Neuronal stem cell (in vitro differentiated cells): ENCODE measurements around the gene PCSK5.
A peak's percentile ranks its signal among the peaks of the same experiment; 100 is the strongest.

Experiments used
- DNase-seq: peaks from one replicate; pipeline ENCODE4 v3.0.0-alpha.2; 2013; ENCODE audit warnings: low spot score
- H2AFZ ChIP-seq: one replicate; pipeline ENCODE4 v1.6.1; 2013; ENCODE audit warnings: mild to moderate bottlenecking, low read length, inconsistent platforms
- H2AK5ac ChIP-seq: 2 replicates; pipeline ENCODE4 v1.6.1; 2013; ENCODE audit warnings: low read depth, mild to moderate bottlenecking, inconsistent platforms, low read length, moderate library complexity, mixed read lengths
- H2BK120ac ChIP-seq: 2 replicates; pipeline ENCODE4 v1.6.1; 2013; ENCODE audit warnings: low read depth, mild to moderate bottlenecking, inconsistent platforms, low read length, moderate library complexity, mixed read lengths
- H2BK12ac ChIP-seq: one replicate; pipeline ENCODE4 v1.6.1; 2013; ENCODE audit warnings: low read length, inconsistent platforms
- H2BK15ac ChIP-seq: 2 replicates; pipeline ENCODE4 v1.6.1; 2013; ENCODE audit warnings: mild to moderate bottlenecking, low read length, inconsistent platforms, mixed read lengths
- H2BK5ac ChIP-seq: one replicate; pipeline ENCODE4 v1.6.1; 2013; ENCODE audit warnings: inconsistent platforms, mild to moderate bottlenecking, low read length, moderate library complexity
- H3K14ac ChIP-seq: one replicate; pipeline ENCODE4 v1.6.1; 2013; ENCODE audit warnings: low read length, inconsistent platforms
- H3K18ac ChIP-seq: 2 replicates; pipeline ENCODE4 v1.6.1; 2013; ENCODE audit warnings: low read length, inconsistent platforms
- H3K23ac ChIP-seq: 2 replicates; pipeline ENCODE4 v1.6.1; 2013; ENCODE audit warnings: low read depth, mild to moderate bottlenecking, mixed read lengths, low read length, inconsistent platforms; ENCODE audit not compliant: poor library complexity
- H3K27ac ChIP-seq: replicated peaks from 3 replicates; pipeline ENCODE4 v1.5.1; 2013; ENCODE audit warnings: low read length, inconsistent platforms
- H3K27me3 ChIP-seq, 3 experiments: 2 replicates each; pipeline ENCODE4 v1.6.1; 2013; ENCODE audit warnings: low read length in 3 of 3, mild to moderate bottlenecking in 2 of 3, inconsistent platforms in 1 of 3, low read depth in 1 of 3, mixed read lengths in 1 of 3, moderate library complexity in 1 of 3; ENCODE audit not compliant: control insufficient read depth in 3 of 3, insufficient read depth in 3 of 3
- H3K36me3 ChIP-seq, 2 donors: replicated peaks in 1 of 2; 2 replicates each; pipeline ENCODE4 v1.6.1; 2013; ENCODE audit warnings: low read length in 2 of 2; ENCODE audit not compliant: control insufficient read depth in 2 of 2, insufficient read depth in 2 of 2
- H3K4ac ChIP-seq: 2 replicates; pipeline ENCODE4 v1.6.1; 2013; ENCODE audit warnings: inconsistent platforms, mild to moderate bottlenecking, low read length, moderate library complexity
- H3K4me1 ChIP-seq, 2 donors: 1 replicate in 1 of 2; 2 replicates in 1 of 2; pipeline ENCODE4 v1.6.1; 2013; ENCODE audit warnings: low read length in 2 of 2, low read depth in 1 of 2; ENCODE audit not compliant: control insufficient read depth in 2 of 2, insufficient read depth in 1 of 2
- H3K4me2 ChIP-seq: one replicate; pipeline ENCODE4 v1.6.1; 2013; ENCODE audit warnings: mild to moderate bottlenecking, low read length, inconsistent platforms; ENCODE audit not compliant: insufficient read depth, poor library complexity, severe bottlenecking
- H3K4me3 ChIP-seq, 2 donors: 2 replicates each; pipeline ENCODE4 v1.5.1; 2013; ENCODE audit warnings: low read length in 2 of 2, mild to moderate bottlenecking in 2 of 2, inconsistent platforms in 1 of 2, moderate library complexity in 1 of 2
- H3K79me1 ChIP-seq: one replicate; pipeline ENCODE4 v1.6.1; 2013; ENCODE audit warnings: low read depth, mild to moderate bottlenecking, inconsistent platforms, low read length, moderate library complexity
- H3K9ac ChIP-seq: one replicate; pipeline ENCODE4 v1.6.1; 2013; ENCODE audit warnings: mild to moderate bottlenecking, low read depth, low read length, inconsistent platforms; ENCODE audit not compliant: poor library complexity
- H3K9me3 ChIP-seq, 2 donors: replicated peaks in 1 of 2; 2 replicates each; pipeline versions ENCODE3 to v1.6.1; 2013; ENCODE audit warnings: low read length in 2 of 2, mild to moderate bottlenecking in 2 of 2, inconsistent platforms in 1 of 2, low read depth in 1 of 2, mixed read lengths in 1 of 2, moderate library complexity in 1 of 2; ENCODE audit not compliant: control insufficient read depth in 2 of 2, insufficient read depth in 1 of 2
- H4K8ac ChIP-seq: one replicate; pipeline ENCODE4 v1.6.1; 2013; ENCODE audit warnings: low read depth, mild to moderate bottlenecking, inconsistent platforms, low read length, moderate library complexity
- H4K91ac ChIP-seq: one replicate; pipeline ENCODE4 v1.6.1; 2013; ENCODE audit warnings: low read length, low read depth, mild to moderate bottlenecking, inconsistent platforms; ENCODE audit not compliant: poor library complexity
- WGBS, 2 donors: extraction: QIAGEN DNeasy Blood & Tissue Kit; methylation state at CpG; one replicate each; pipeline ENCODE4 v1.1.7; 2013; ENCODE audit warnings: missing lambda C conversion rate in 2 of 2, mixed read lengths in 1 of 2; ENCODE audit not compliant: insufficient read length in 2 of 2, insufficient replicate concordance in 1 of 2; ENCODE audit errors: extremely low coverage in 2 of 2; 5-methylcytosine and 5-hydroxymethylcytosine counted together

Gene PCSK5

DNA sequence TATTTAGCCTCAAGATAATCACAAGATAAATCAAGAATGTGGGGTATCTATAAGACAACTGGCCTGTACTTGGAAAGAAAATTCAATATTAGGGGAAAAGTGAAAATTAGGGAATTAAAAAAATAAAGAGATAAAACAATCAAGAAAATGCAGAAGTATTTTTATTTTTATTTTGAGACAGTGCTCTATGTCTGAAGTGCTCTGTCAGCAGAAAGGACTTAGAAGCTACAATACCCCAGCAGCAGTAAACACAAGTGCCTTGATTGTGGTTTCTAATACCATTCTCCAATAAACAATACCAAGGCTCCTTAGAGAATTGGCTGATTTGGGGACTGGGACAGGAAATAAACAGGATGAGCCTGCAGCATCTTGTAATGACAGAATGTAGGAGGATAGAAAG, 358.8 kb downstream of the PCSK5 start:
- H4K91ac ChIP-seq = no peak overlapping the region
- no peak overlapping the region for H2BK120ac ChIP-seq
- no peak overlapping the region for H3K18ac ChIP-seq
- H2BK15ac ChIP-seq = no peak overlapping the region
- no peak overlapping the region for H3K27ac ChIP-seq
- no peaks in the 10 kb centered on the region for H3K79me1 ChIP-seq
- no peak overlapping the region for H3K14ac ChIP-seq
- H3K4me2 ChIP-seq = no peak overlapping the region
- no peak overlapping the region for H3K9ac ChIP-seq
- no peak overlapping the region for H3K23ac ChIP-seq
- no peak overlapping the region for H2AFZ ChIP-seq
- H2BK12ac ChIP-seq = no peak overlapping the region
- no peak for DNase-seq
- no peak overlapping the region for H3K4me3 ChIP-seq
- H4K8ac ChIP-seq = no peak overlapping the region
- H3K9me3 ChIP-seq = peaks cover 0 to 2% of the 10 kb centered on the region in 2 donors
- H3K27me3 ChIP-seq = no peaks in the 10 kb centered on the region
- H3K4ac ChIP-seq = no peak overlapping the region
- peaks cover 0 to 2% of the 10 kb centered on the region in 2 donors for H3K4me1 ChIP-seq
- no peak overlapping the region for H2BK5ac ChIP-seq
- no peak overlapping the region for H2AK5ac ChIP-seq
- H3K36me3 ChIP-seq = no peaks in the 10 kb centered on the region

DNA sequence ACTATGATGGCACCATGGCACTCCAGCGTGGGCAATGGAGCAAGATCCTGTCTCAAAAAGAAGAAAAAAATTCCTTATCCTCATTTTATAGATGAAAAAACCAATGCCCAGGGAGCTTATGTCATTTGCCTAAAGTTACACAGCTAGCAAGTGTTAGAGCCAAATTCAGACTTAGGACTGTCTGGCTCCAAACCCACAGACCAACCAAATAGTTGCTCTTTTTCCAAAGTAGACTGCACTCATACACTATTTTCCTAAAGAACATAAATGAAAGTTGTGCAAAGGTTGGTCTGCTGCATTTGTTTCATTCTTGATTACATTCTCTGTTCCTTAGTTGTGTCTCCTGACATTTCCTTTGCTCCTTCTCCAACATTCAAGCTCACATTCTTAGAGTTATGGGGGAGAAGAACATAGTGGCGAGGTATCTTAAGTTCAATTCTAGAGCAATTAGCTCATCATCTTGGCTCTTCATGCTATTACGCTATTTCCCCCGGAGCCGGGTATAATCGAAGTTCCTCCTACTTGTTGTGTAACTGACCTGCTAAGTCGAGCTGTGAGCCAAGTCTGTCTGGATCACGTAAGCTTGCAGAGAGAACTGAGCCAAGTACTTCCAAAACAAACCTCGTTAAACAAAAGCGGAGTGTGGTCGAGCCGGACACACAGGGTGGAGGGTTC, 365.4 kb downstream of the PCSK5 start:
- Histone ChIP-seq H3K4me2 (no peak overlapping the region), H3K23ac (no peak overlapping the region), H2AK5ac (no peak overlapping the region), H4K8ac (no peak overlapping the region), H3K9me3 (no peaks in the 10 kb centered on the region), H3K9ac (no peak overlapping the region), H2BK12ac (no peak overlapping the region), H2BK5ac (no peak overlapping the region), H3K27ac (no peak overlapping the region), H3K79me1 (no peaks in the 10 kb centered on the region), H3K18ac (no peak overlapping the region), H2BK15ac (no peak overlapping the region), H2BK120ac (no peak overlapping the region), H3K27me3 (peaks cover 0 to 11% (median 0%) of the 10 kb centered on the region in 3 experiments), H3K4me1 (no peaks in the 10 kb centered on the region), H3K4me3 (no peak overlapping the region), H4K91ac (no peak overlapping the region), H2AFZ (no peak overlapping the region), H3K4ac (no peak overlapping the region), H3K36me3 (no peaks in the 10 kb centered on the region), H3K14ac (no peak overlapping the region)
- DNase-seq = no peak
- WGBS, 2 donors = no CpG with 5 or more reads among the region's 12 CpGs

DNA sequence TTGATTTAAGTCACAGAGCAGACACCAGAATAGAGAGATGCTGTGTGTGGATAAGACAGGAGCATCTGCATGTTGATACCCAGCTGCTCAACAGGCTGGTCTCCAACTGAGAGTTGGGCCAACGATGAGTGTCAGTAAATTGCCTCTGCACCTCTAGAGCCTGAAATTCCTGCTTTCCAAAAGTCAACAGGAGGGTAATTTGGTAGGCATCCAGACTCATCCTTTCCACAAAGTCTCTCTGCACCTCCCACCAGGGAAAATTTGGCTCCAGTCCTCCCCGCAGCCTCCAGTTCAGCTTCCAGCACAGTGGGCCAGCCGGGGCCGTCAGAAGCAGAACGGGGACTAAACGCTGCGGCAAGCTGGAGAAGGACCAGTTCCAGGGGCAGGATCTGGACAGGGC, 366.8 kb downstream of the PCSK5 start:
- Histone ChIP-seq H3K9ac (no peak overlapping the region), H3K4me2 (no peak overlapping the region), H4K8ac (no peak overlapping the region), H2BK15ac (peak overlapping the region; percentile 40), H3K27ac (no peak overlapping the region), H2AFZ (no peak overlapping the region), H3K79me1 (no peaks in the 10 kb centered on the region), H3K18ac (peak overlapping the region; percentile 79), H3K4me3 (no peak overlapping the region), H4K91ac (no peak overlapping the region), H2BK120ac (peak overlapping the region; percentile 56), H3K14ac (peak overlapping the region; percentile 43), H2AK5ac (peak overlapping the region; percentile 48), H3K36me3 (no peaks in the 10 kb centered on the region), H3K9me3 (no peaks in the 10 kb centered on the region), H2BK12ac (no peak overlapping the region), H3K27me3 (peaks cover 0 to 11% (median 0%) of the 10 kb centered on the region in 3 experiments), H3K4me1 (no peaks in the 10 kb centered on the region), H3K4ac (no peak overlapping the region), H2BK5ac (no peak overlapping the region), H3K23ac (no peak overlapping the region)
- no CpG with 5 or more reads among the region's 7 CpGs for WGBS, 2 donors
- no peak for DNase-seq

DNA sequence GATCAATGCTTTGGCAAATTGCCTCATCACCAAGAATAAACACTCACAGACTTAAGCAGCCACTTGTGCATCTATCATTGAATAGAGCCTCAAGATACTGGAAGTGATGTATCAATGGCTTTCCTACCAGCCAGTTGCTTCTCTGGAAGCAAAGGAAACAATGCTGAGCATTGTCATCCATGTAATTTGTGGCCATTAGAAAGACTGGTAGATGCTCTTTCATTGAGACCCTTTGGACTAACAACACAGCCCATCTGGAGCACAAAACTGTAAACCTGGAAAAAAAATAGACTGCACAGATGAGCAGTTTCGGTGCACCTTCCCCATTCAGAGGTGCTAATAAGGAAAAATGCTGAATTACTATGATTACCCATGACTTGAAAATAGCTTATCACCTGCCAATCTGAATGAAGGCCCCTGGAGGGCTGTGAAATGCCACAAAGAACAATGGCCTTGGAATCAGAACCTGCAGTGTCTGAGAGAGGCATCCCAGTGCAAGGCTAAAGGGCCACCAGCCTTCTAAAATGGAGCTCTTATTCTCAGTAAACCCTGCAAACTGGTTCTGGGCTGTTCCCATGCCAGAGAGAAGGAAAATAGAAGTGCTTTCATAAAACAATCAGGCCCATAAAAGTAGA, 376.3 kb downstream of the PCSK5 start:
- no peak overlapping the region for H3K14ac ChIP-seq
- H3K27ac ChIP-seq = peak overlapping the region; percentile 92
- H2BK120ac ChIP-seq = no peak overlapping the region
- no peak overlapping the region for H4K91ac ChIP-seq
- no peaks in the 10 kb centered on the region for H3K36me3 ChIP-seq
- H3K4me2 ChIP-seq = peak overlapping the region; percentile 27
- H3K4me3 ChIP-seq = no peak overlapping the region
- H3K9me3 ChIP-seq = no peaks in the 10 kb centered on the region
- H2AK5ac ChIP-seq = no peak overlapping the region
- DNase-seq = no peak
- H3K4me1 ChIP-seq = peaks cover 11 to 13% of the 10 kb centered on the region in 2 donors
- H3K27me3 ChIP-seq = peaks cover 0 to 4% (median 0%) of the 10 kb centered on the region in 3 experiments
- no peak overlapping the region for H3K23ac ChIP-seq
- no peak overlapping the region for H3K9ac ChIP-seq
- no peak overlapping the region for H2BK12ac ChIP-seq
- H4K8ac ChIP-seq = no peak overlapping the region
- WGBS, 2 donors = no CpG with 5 or more reads among the region's 1 CpG
- H2AFZ ChIP-seq = peak overlapping the region; percentile 65
- no peaks in the 10 kb centered on the region for H3K79me1 ChIP-seq
- H3K18ac ChIP-seq = no peak overlapping the region
- no peak overlapping the region for H2BK15ac ChIP-seq
- H3K4ac ChIP-seq = no peak overlapping the region
- H2BK5ac ChIP-seq = no peak overlapping the region
